ENCODE results near the gene ITGB1BP1.

DNA sequence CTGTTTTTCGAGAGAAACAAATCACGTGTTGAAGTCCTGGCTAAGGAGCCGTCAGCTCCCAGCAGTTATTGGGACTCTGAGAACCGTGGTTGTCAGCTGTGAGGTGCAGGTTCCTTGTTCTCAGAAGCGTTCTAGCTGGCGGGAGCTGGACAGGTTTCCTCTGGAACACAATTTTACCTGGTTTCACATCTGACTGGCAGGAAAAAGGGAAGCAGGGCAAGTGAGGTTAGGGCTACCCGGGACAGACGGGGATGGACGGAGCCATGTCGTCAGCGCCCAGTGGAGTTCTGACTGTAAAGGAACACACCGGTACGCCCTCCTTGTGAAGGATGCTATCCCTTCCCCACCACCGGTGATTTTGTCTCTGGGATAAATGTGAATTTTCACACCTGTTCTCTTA is 26.1 kb downstream of the ITGB1BP1 start:
- TF ChIP-seq POLR2A (IDR thresholded peaks at IDR 0.05; ENCODE audit: low read depth), result no peak
- TF ChIP-seq, protein P1, sequence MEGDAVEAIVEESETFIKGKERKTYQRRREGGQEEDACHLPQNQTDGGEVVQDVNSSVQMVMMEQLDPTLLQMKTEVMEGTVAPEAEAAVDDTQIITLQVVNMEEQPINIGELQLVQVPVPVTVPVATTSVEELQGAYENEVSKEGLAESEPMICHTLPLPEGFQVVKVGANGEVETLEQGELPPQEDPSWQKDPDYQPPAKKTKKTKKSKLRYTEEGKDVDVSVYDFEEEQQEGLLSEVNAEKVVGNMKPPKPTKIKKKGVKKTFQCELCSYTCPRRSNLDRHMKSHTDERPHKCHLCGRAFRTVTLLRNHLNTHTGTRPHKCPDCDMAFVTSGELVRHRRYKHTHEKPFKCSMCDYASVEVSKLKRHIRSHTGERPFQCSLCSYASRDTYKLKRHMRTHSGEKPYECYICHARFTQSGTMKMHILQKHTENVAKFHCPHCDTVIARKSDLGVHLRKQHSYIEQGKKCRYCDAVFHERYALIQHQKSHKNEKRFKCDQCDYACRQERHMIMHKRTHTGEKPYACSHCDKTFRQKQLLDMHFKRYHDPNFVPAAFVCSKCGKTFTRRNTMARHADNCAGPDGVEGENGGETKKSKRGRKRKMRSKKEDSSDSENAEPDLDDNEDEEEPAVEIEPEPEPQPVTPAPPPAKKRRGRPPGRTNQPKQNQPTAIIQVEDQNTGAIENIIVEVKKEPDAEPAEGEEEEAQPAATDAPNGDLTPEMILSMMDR (IDR thresholded peaks at IDR 0.05), result no peak
- no peak for TF ChIP-seq POLR2AphosphoS5 (IDR thresholded peaks at IDR 0.05)
- TF ChIP-seq EP300 (IDR thresholded peaks at IDR 0.05), result no peak
